ENCODE results near the gene KIAA1958.

DNA sequence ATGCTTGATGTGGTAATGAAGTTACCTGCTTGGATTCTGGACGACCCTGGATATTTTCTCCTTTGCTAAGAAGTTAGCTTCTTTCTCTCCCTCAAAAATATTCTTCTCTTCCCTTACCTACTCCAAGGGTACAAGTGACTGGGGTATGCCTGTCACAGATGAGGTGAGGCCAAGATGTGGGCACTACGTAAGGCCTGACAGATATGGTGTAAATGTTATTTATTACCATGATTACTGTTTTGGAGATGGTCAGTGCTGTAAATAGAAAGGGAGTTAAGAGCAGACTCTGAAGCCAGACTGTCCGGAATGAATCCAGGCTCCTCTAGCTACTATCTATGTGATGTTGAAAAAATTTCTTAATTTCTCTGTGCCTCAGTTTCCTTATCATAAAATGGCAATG, 1.1 kb upstream of the KIAA1958 start:
- TF ChIP-seq GTF2F1 (IDR thresholded peaks at IDR 0.05; ENCODE audit: borderline replicate concordance, low read depth, low read length) (no peak), MAFK (IDR thresholded peaks at IDR 0.05; ENCODE audit: low read depth, low read length) (no peak), SIN3A (conservative IDR thresholded peaks at IDR 0.05 in 1 of 2, IDR thresholded peaks at IDR 0.05 in 1 of 2; ENCODE audit: low read depth in 1 of 2, low read length in 2 of 2) (no peak), GABPA (IDR thresholded peaks at IDR 0.05; ENCODE audit: borderline replicate concordance, insufficient read depth, low read length) (no peak), RBBP5 (IDR thresholded peaks at IDR 0.05; ENCODE audit: borderline replicate concordance, low read depth, low read length) (no peak), JUN (IDR thresholded peaks at IDR 0.05; ENCODE audit: low read depth, low read length) (no peak), RNF2 (IDR thresholded peaks at IDR 0.05; ENCODE audit: borderline replicate concordance, low read depth, low read length, missing control alignments, poor library complexity, severe bottlenecking) (no peak), TCF12 (IDR thresholded peaks at IDR 0.05; ENCODE audit: low read depth, low read length) (no peak), EZH2 (IDR thresholded peaks at IDR 0.05; ENCODE audit: low read depth, low read length, severe bottlenecking) (no peak), POLR2A (IDR thresholded peaks at IDR 0.05; ENCODE audit: control extremely low read depth in 1 of 2, low read depth in 2 of 2, low read length in 2 of 2) (no peak), POLR2AphosphoS5 (IDR thresholded peaks at IDR 0.05; ENCODE audit: low read depth, low read length) (no peak)
- TF ChIP-seq, protein P1, sequence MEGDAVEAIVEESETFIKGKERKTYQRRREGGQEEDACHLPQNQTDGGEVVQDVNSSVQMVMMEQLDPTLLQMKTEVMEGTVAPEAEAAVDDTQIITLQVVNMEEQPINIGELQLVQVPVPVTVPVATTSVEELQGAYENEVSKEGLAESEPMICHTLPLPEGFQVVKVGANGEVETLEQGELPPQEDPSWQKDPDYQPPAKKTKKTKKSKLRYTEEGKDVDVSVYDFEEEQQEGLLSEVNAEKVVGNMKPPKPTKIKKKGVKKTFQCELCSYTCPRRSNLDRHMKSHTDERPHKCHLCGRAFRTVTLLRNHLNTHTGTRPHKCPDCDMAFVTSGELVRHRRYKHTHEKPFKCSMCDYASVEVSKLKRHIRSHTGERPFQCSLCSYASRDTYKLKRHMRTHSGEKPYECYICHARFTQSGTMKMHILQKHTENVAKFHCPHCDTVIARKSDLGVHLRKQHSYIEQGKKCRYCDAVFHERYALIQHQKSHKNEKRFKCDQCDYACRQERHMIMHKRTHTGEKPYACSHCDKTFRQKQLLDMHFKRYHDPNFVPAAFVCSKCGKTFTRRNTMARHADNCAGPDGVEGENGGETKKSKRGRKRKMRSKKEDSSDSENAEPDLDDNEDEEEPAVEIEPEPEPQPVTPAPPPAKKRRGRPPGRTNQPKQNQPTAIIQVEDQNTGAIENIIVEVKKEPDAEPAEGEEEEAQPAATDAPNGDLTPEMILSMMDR (IDR thresholded peaks at IDR 0.05; ENCODE audit: control extremely low read depth in 1 of 3, insufficient read depth in 1 of 3, low read depth in 1 of 3, low read length in 3 of 3) = no peak

All from H1 (cell line).